ENCODE measurements around the gene RPL29.

The RPL29 gene

DNA sequence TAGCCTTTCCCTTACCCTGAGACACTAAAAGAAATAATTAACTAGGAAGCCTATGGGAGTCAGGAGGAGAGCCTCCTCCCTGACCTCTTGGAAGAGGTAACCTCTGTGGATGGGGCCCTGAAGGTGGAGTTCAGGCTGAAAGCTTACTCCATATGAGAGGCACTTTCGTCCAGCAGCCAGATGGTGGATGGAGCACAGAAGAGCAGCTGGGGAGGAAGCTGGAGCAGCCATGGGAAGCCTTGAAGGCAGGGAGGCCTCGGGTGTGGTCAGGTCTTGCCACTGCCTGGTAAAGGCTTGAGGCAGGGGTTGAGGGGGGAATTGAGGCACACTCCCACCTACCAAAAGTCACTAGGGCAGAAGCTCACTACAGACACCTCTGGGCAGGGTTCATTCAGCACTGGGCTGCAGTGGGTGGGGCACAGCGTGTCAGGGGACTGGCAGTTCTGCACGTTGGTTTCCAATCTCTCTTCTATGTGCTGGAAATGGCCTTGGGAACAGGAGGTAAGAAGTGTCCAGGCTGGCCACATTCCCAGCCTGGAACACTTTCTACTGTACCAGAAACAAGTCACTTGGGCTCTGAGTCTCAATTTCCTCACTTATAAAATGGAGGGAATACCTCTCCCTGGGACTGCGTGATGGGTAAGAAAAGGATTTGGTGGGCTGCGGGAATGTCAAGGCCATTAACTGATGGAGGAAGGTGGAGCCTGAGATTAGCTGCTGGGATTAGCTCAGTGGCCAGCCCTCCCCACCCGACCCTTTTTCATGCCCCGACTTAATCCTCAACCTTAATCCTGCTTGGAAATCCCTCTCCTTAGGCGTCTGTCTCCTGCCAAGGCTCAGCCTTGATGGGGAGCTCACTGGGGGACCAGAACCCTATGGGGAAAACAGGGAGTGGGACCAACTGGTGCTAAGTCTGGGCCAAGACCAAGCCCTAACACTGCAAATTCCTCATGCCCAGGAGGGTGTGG, 33.8 kb downstream of the RPL29 start:
- DNase-seq: no peak

DNA sequence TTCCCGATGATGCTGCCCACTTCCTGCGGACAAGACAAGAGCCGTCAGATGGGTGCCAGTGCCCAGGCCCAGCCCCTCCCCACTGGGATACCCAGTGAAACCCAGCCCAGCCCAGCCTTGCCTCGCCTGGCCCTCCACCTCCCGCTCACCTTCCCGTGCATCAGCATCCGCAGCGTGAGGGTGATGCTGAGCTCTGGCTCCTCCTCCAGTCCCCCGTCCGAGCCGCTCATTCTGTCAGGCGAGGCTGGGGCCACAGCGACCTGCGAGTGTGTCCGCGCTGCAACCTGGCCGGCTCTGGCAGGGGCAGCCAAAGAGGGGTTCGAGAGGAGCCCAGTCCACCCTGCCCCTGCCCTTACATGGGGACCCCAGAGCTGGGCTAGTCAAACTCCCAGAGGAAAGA, 34.7 kb downstream of the RPL29 start:
- DNase-seq: no peak

DNA sequence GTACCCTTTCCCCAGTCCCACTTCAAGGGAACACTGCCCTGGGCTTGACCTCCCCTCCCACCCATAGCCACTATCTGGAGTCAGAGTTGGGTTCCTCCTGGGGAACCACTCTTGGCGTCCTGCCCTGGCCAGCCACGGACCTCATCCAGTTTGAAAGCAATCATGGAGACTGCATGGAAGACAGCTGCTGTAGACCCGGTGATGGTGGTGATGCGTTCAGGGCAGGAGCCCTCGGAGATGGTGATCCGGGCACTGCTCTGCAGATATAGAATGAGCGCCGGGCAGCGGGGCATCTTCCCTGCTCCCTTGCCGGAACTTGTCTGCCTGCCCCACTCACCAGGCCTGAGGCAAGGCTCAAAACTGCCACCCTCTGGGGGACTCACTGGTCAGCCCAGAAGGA, 35.3 kb downstream of the RPL29 start:
- no peak for DNase-seq

DNA sequence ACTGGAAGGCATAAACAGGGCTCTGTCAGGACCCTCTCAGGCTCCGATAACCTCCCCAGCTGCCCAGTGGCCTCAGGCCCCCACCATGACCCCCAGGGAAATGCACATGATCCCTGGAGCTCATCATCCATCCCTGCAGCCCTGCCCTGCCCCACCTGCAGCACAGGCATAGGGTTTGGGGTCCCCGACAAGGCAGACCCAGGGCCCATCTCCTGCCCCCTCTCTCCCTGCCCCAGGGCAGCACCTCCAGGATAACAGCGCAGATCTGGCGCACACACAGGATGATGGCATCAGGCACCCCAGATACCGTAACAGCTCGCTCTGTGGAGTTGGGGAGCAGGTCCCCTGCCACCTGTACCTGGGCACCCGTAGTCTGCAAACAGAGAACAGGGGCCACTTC, 36.0 kb downstream of the RPL29 start:
- no peak for DNase-seq

DNA sequence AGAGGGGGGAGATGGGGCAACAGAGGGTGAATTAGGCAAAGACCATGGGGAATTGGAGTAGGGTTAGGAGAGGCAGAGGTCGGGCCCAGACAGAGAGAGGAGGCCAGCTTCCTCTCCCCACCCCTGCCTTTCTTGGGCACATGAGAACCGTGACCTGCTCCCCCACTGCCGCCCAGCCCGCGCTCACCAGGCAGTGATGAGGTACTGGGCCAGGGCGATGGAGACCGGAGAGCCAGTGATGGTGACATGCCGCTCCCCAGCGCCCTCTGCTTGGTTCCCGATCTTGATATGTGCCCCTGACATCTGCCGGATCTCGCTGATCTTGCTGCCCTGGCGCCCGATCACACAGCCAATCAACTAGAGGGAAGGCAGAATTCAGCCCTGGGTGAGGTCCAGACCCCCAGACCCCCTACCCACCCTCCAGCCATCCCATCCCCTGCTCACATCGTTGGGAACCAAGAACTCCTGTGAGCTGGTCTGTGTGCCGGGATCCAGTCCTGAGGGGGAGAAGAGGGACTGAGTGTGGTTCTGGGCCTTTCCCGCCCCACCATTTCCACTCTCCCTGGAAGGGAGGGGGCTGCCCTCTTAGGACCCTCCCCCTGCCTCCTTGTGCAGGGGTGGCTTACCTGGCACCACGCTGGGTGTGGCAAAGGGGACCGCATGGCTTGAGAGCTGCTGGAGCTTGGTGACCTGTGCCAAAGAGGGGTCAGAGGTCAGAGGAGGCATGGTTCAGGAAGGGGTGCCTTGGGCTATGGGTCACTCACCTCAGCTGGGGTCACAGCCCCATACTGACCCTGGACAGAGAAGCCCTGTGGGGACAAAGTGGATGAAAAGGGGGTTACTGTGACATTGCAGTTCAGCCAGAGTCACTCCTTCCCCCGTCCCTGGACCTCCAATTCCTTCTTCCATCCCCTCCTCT, 36.8 kb downstream of the RPL29 start:
- DNase-seq: no peak

DNA sequence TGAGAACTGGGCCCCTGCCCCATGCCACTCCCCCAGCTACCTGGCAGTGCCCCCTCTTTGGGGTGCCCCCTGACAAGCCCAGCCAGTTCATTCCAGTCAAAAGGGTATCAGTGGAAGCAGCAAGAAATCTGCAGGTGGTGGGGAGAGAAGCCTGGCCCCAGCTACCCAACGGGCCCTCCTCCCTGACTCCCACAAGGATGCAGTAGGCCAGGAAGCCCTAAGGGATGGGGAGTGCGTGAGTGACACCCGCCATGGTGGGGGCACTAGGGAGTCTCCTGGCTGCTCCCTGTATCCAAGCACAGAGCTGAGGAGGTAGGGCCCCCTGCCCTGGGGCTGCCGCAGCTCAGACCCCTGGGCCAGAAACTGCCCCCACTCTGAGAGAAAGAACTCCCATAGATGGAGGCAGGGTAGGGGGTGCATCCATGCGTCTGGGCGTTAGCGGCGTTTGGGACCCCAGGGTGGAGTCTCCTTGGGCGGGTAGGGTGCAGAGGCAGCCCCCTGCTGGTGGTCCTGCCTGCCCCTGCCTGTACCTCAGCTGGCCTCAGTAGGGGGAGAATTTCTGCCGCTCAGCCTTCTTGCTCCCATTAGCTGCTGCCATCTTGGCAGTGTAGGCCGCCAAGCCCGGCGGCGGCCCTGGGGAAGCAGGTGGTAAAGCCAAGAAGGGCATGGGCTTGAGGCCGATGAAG, 38.0 kb downstream of the RPL29 start:
- no peak for DNase-seq

DNA sequence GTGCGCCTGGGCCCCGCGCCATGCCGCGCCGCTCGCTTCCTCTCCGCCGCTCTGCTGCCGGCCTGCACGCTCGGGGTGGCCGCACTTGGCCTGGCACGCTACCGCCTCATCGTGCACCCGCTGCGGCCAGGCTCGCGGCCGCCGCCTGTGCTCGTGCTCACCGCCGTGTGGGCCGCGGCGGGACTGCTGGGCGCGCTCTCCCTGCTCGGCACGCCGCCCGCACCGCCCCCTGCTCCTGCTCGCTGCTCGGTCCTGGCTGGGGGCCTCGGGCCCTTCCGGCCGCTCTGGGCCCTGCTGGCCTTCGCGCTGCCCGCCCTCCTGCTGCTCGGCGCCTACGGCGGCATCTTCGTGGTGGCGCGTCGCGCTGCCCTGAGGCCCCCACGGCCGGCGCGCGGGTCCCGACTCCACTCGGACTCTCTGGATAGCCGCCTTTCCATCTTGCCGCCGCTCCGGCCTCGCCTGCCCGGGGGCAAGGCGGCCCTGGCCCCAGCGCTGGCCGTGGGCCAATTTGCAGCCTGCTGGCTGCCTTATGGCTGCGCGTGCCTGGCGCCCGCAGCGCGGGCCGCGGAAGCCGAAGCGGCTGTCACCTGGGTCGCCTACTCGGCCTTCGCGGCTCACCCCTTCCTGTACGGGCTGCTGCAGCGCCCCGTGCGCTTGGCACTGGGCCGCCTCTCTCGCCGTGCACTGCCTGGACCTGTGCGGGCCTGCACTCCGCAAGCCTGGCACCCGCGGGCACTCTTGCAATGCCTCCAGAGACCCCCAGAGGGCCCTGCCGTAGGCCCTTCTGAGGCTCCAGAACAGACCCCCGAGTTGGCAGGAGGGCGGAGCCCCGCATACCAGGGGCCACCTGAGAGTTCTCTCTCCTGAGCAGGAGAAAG, 39.6 kb downstream of the RPL29 start:
- DNase-seq: peak; percentile 89

DNA sequence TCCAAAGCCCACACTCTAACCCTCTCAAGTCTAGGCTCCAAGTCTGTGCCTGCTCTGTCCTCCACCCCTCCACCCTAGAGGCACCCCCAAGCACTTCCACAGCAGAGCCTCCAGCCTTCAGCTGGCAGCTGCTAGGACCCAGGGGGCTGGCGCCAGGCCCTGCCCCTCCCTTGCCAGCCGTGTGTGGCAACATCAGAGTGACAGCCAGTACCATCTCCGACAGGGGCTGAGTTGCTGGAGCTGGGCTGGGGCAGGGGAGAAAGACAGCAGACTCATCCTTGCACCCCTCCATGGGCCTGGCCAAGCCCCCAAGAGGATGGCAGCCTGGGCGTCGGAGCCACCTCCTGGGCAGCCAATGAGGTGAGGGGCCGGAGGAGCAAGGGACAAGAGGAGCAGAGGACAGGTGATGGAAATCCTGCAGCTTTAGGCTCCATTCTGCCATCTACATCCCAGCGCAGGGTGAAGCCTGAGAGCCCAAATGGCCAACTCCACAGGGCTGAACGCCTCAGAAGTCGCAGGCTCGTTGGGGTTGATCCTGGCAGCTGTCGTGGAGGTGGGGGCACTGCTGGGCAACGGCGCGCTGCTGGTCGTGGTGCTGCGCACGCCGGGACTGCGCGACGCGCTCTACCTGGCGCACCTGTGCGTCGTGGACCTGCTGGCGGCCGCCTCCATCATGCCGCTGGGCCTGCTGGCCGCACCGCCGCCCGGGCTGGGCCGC, 40.4 kb downstream of the RPL29 start, which contains the start of gene GPR62:
GPR62 (plus strand) TSS at position 207 of the 718 bp plus-strand sequence; CDS start at position 479, 272 bp downstream.
- peak; percentile 45 for DNase-seq

DNA sequence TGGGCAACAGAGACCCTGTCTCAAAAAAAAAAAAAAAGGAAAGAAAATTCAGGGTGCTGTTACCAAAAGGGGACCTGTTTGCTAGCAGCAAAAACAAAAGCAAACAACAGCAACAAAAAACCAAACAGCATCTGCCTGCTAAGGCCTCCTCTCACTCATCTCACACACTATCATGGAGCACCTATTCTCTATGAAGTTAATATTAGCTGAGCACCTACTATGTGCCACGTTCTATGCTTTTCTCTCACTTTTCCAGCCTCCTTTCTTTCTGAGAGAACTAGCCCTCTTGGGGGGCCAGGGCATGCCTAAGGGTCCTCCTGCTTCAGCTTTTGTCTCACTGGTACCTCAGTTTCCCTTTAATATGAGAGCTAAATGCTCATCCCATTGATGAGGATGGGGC, 41.0 kb downstream of the RPL29 start:
- no peak for DNase-seq

DNA sequence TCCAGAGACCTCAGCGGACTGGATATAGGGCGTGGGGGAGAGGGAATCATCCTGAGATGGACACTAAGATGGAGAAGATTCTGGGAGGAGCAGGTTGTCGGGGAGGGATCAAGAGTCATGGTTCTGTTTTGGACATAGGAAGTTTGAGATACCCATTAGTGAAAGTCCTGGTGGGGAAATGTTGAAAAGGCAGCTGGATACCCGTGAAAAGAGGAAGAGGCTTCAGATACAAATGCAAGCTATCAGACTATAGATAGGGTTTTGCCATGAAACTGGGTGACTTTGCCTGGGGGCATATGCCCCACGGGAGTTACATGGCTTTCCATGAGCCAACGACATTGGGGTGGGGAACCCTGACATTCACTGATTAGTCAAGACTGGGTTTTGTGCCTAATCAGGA, 41.6 kb downstream of the RPL29 start:
- DNase-seq: no peak

DNA sequence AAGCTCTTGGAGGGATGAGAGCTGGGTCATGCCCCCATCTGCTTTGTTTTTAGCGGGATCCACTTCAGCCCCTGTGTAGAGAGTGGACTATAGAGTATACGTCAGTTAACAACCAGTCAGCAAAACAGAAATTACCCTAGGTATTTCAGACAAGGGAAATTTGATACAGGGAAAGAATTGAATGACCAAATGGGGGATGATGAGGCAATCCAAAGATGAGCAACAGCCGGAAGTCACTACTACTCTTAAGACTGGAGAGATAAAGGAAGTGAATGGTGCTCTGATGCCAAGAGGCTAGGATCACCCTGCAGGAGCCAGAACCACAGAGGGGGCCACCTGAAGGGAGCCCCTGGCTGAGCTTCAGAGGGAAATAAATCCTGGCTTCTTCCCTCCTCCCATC, 42.2 kb downstream of the RPL29 start:
- no peak for DNase-seq

DNA sequence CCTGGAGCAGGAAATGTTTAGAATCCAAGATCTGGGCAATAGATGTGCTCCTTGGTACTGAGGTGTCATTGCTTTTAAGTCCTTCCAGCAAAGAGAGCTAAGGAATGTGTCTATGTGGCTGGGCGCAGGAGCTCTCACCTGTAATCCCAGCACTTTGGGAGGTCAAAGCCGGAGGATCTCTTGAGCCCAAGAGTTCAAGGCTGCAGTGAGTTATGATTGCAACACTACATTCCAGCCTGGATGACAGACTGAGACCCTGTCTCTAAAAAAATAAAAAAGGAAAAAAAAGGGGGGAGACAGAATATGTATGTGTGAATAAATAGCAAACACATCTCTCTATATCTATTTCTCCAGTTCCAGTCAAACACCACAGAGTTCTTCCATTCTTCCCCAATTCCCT, 44.8 kb downstream of the RPL29 start:
- DNase-seq: no peak

DNA sequence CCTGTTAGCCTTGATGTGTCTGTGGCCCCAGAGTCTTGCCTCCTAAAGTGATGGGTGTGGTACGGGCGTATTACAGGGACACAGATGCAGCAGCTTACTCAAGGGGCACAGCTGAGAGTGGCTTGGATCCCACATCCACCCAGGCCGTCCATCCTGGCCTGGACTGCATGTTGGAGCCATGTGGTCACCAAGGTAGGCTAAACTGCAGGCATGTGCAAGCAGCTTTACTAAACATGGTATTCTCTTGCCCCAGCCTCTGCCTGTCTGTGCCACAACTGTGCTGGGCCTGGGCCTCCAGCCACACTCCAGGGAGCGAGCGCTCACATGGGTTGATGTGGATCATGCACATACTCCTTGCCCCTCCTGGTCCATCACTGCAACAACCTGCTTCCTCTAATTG, 46.6 kb downstream of the RPL29 start:
- no peak for DNase-seq

DNA sequence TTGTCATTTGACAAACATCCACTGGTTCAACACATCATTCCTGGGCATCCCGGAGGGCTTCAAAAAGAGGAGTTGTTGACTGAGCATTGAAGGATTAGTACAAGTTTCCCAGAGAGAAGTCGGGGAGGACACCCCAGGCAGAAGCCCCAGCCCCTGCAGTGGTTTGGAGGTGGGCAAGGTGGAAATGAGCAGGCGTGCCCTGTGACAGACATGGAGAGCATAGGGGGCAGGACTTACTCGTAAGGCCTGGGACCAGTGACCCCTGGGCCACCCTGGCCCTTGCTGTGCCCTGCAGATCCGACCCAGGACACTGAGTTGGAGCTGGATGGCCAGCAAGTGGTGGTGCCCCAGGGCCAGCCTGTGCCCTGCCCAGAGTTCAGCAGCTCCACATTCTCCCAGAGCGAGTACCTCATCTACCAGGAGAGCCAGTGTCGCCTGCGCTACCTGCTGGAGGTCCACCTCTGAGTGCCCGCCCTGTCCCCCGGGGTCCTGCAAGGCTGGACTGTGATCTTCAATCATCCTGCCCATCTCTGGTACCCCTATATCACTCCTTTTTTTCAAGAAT, 47.6 kb downstream of the RPL29 start:
- no peak for DNase-seq

DNA sequence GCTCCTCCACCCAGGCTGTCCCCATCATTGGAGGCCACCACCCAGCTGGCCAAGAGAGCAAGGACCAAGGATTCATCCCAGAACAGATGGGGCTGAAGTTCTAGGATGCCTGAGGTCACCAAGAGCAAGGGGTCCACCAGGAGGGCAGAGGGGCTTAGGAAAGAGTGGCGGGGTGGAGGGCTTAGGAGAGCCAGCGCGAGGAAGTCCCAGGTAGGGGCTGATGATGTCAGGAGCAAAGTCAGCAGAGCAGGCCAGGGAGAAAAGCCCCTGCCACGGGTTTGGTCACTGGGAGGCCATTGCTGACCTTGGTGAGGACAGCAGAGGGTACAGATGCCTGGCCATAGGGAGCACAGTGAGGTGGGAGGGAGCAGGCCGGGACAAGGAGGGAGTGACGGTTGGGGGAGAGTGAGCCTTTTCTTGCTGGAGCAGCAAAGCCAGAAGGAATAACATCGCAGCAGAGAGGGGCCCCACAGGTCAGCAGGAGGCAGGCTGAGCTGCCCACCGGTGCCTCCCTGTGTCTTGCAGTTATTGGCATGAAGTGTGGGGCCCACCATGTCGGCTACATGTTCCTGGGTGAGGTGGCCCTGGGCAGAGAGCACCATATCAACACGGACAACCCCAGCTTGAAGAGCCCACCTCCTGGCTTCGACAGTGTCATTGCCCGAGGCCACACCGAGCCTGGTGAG, 48.3 kb downstream of the RPL29 start:
- no peak for DNase-seq

DNA sequence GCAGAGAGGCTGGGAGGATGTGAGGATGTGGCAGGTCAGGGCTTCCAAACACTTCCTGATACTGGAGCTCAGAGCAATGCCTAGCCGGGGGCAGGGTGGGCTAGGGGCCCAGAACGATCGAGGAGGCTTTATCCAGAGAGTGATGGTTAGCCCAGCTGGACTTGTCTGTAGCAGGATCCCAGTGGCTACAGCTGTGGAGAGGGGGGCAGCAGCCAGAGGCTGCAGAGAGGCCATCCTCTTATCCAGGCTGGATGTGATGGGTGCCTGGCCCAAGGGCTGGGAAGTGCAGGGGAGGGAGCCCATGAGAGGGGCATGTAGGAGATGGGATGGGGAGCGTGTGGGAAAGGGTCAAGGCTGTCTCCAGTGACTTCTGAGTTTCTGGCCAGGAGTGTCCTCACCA, 48.9 kb downstream of the RPL29 start:
- DNase-seq: no peak

DNA sequence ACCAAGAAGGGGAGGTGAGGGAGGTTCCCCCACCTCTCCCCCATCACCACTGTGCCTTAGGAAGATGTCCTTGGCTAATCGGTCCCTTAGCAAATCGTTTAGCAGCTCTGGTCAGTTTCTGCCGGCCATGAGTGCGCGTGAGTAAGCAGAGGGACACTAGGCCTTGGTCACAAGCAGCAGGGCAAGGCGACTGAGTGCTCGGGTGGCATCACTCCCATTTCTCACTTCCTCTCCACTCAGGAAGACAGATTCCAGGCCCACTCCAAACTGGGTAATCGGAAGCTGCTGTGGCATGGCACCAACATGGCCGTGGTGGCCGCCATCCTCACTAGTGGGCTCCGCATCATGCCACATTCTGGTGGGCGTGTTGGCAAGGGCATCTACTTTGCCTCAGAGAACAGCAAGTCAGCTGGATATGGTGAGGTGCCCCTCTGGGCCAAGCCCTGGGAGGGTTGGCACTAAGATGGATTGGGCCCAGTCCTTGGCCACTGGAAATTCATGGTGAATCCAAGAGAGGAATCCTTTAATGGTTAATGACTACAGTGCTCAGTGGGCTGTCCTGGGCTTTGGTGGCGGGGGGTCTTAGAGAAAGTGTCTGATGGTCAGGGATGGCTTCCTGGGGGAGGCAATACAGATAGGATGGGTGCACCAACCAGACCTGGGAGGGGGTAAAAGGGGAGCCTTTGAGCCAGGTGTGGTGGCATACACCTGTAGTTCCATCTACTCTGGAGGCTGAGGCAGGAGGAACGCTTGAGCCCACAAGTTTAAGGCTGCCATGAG, 49.6 kb downstream of the RPL29 start:
- DNase-seq: no peak

DNA sequence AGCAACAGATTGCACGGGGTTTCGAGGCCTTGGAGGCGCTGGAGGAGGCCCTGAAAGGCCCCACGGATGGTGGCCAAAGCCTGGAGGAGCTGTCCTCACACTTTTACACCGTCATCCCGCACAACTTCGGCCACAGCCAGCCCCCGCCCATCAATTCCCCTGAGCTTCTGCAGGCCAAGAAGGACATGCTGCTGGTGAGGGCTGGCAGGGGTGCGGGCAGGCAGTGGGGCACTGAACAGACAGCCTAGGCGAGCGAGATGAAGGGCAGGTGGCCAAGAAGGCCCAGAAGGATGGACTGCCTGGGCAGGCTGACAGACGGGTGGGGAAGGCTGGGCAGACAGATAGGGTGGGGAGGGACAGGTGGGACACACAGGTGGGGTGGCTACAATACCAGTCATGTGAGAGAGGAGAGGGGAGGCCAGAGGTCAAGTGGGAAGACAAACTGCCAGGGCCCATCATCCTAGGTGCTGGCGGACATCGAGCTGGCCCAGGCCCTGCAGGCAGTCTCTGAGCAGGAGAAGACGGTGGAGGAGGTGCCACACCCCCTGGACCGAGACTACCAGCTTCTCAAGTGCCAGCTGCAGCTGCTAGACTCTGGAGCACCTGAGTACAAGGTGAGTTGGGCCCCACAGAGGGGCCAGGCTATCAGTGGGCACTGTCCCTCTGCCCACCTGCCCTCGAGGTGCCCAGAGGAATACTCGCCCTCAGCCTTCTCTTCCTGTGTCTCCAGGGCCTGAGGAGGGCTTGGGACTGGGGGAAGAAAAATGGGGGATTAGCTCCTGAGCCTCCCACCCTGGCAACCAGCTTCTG, 50.5 kb downstream of the RPL29 start:
- no peak for DNase-seq
